Measurements from ENCODE around the gene MFAP1.
A peak's percentile ranks its signal among the peaks of the same experiment; 100 is the strongest.

The MFAP1 gene

GRCh38 chr15:43775411-43775965 is 49.0 kb downstream of the MFAP1 start:
- TF ChIP-seq EZH2phosphoT487 (conservative IDR thresholded peaks at IDR 0.05; ENCODE audit: low read length) (no peak), CTCF (IDR thresholded peaks at IDR 0.05; ENCODE audit: insufficient read depth, low read length, poor library complexity, severe bottlenecking) (no peak)
- Histone ChIP-seq H4K20me1 (ENCODE audit: low read depth, low read length) (0 out of 2 replicates have a peak, but pooled peaks cover 2% of the 10 kb centered on the region), H3K9ac (ENCODE audit: low read length) (peak overlapping the region; percentile 98), H3K27me3 (ENCODE audit: low read length) (no peaks in the 10 kb centered on the region), H3K4me3 (ENCODE audit: insufficient read depth, low read length, poor library complexity, severe bottlenecking) (peak overlapping the region; percentile 76), H2AFZ (ENCODE audit: low read depth, low read length, severe bottlenecking) (no peak overlapping the region), H3K79me2 (ENCODE audit: insufficient read depth, low read length) (peaks cover 27% of the 10 kb centered on the region), H3K27ac (ENCODE audit: low read depth, low read length) (peak overlapping the region; percentile 98), H3K4me2 (ENCODE audit: low read depth, low read length, poor library complexity, severe bottlenecking) (peak overlapping the region; percentile 100), H3K9me2 (replicated peaks; ENCODE audit: insufficient read depth, low read length) (no peaks in the 10 kb centered on the region), H3K9me3 (ENCODE audit: insufficient read depth, low read length) (no peaks in the 10 kb centered on the region), H3K36me3 (ENCODE audit: low read length) (peaks cover 40% of the 10 kb centered on the region), H3F3A (ENCODE audit: insufficient read depth) (peaks cover 83% of the 10 kb centered on the region)

GRCh38 chr15:43774062-43774461 is 50.4 kb downstream of the MFAP1 start:
- peaks cover 51% of the 10 kb centered on the region for H3K36me3 ChIP-seq (ENCODE audit: low read length)
- TF ChIP-seq EZH2phosphoT487 (conservative IDR thresholded peaks at IDR 0.05; ENCODE audit: low read length) (no peak), CTCF (IDR thresholded peaks at IDR 0.05; ENCODE audit: insufficient read depth, low read length, poor library complexity, severe bottlenecking) (no peak)
- H3K79me2 ChIP-seq (ENCODE audit: insufficient read depth, low read length) = peaks cover 27% of the 10 kb centered on the region
- no peak overlapping the region for H3K4me3 ChIP-seq (ENCODE audit: insufficient read depth, low read length, poor library complexity, severe bottlenecking)
- no peaks in the 10 kb centered on the region for H3K9me3 ChIP-seq (ENCODE audit: insufficient read depth, low read length)
- 0 out of 2 replicates have a peak overlapping the region, but pooled peaks have one; percentile 98 for H3K9ac ChIP-seq (ENCODE audit: low read length)
- no peaks in the 10 kb centered on the region for H3K9me2 ChIP-seq (replicated peaks; ENCODE audit: insufficient read depth, low read length)
- 0 out of 2 replicates have a peak, but pooled peaks cover 2% of the 10 kb centered on the region for H4K20me1 ChIP-seq (ENCODE audit: low read depth, low read length)
- H2AFZ ChIP-seq (ENCODE audit: low read depth, low read length, severe bottlenecking) = no peak overlapping the region
- peaks cover 87% of the 10 kb centered on the region for H3F3A ChIP-seq (ENCODE audit: insufficient read depth)
- no peaks in the 10 kb centered on the region for H3K27me3 ChIP-seq (ENCODE audit: low read length)
- H3K27ac ChIP-seq (ENCODE audit: low read depth, low read length) = peak overlapping the region; percentile 98
- H3K4me2 ChIP-seq (ENCODE audit: low read depth, low read length, poor library complexity, severe bottlenecking) = peak overlapping the region; percentile 100

- H4K20me1 ChIP-seq (ENCODE audit: low read depth, low read length) = 0 out of 2 replicates have a peak, but pooled peaks cover 2% of the 10 kb centered on the region
- H2AFZ ChIP-seq (ENCODE audit: low read depth, low read length, severe bottlenecking) = no peak overlapping the region
- no peak overlapping the region for H3K4me3 ChIP-seq (ENCODE audit: insufficient read depth, low read length, poor library complexity, severe bottlenecking)
- H3K79me2 ChIP-seq (ENCODE audit: insufficient read depth, low read length) = peaks cover 22% of the 10 kb centered on the region
- H3F3A ChIP-seq (ENCODE audit: insufficient read depth) = peaks cover 95% of the 10 kb centered on the region
- peak overlapping the region; percentile 61 for H3K27ac ChIP-seq (ENCODE audit: low read depth, low read length)
- no peaks in the 10 kb centered on the region for H3K27me3 ChIP-seq (ENCODE audit: low read length)
- no peak for TF ChIP-seq EZH2phosphoT487 (conservative IDR thresholded peaks at IDR 0.05; ENCODE audit: low read length)
- no peak for TF ChIP-seq CTCF (IDR thresholded peaks at IDR 0.05; ENCODE audit: insufficient read depth, low read length, poor library complexity, severe bottlenecking)
- H3K9me2 ChIP-seq (replicated peaks; ENCODE audit: insufficient read depth, low read length) = no peaks in the 10 kb centered on the region
- peaks cover 57% of the 10 kb centered on the region for H3K36me3 ChIP-seq (ENCODE audit: low read length)
- H3K9me3 ChIP-seq (ENCODE audit: insufficient read depth, low read length) = no peaks in the 10 kb centered on the region
- H3K4me2 ChIP-seq (ENCODE audit: low read depth, low read length, poor library complexity, severe bottlenecking) = peak overlapping the region; percentile 12
- no peak overlapping the region for H3K9ac ChIP-seq (ENCODE audit: low read length)
These were observed 51.9 kb downstream of the MFAP1 start for GRCh38 chr15:43772624-43773023.

Measured in SU-DHL-6 (cell line).